Peyer's patch (tissue), 4 donors: ENCODE measurements around the gene PALLD. TPM values are rescaled to one million over a fixed set of nuclear protein-coding genes. Genes with fewer than 3 reads are reported as not detected.

Source experiments
- DNase-seq, 3 donors: peaks; one replicate each; pipeline ENCODE4 v3.0.0-alpha.2; 2017 to 2019
- H3K27ac ChIP-seq, 4 donors: fragments of 200-600 bp; sonication (generic); one replicate each; pipeline ENCODE4 v1.5.1; 2016 to 2019
- H3K27me3 ChIP-seq, 2 donors: fragments of 200-600 bp; sonication (generic); one replicate each; pipeline ENCODE4 v1.5.1; 2019
- H3K36me3 ChIP-seq, 3 donors: fragments of 200-600 bp; sonication (generic); one replicate each; pipeline ENCODE4 v1.5.1; 2016 to 2019
- H3K4me1 ChIP-seq, 4 donors: fragments of 200-600 bp; sonication (generic); one replicate each; pipeline ENCODE4 v1.5.1; 2016 to 2019
- H3K4me3 ChIP-seq, 4 donors: fragments of 200-600 bp; sonication (generic); 1 replicate in 3 of 4; 2 replicates in 1 of 4; pipeline ENCODE4 v1.5.1; 2016 to 2019; ENCODE audit warnings: mild to moderate bottlenecking in 1 of 4
- H3K9me3 ChIP-seq, 4 donors: fragments of 200-600 bp; sonication (generic); one replicate each; pipeline ENCODE4 v1.5.1; 2016 to 2019; ENCODE audit warnings: mild to moderate bottlenecking in 1 of 4
- CTCF ChIP-seq, 6 experiments: fragments of 450-650 bp in 4 of 6; fragments of 200-600 bp in 2 of 6; sonication (generic) in 1 of 6; IDR thresholded peaks; one replicate each; pipeline ENCODE4 v1.5.1; 2017 to 2019; ENCODE audit warnings: antibody characterized with exemption in 6 of 6, mild to moderate bottlenecking in 3 of 6, moderate library complexity in 1 of 6
- POLR2A ChIP-seq, 2 donors: fragments of 450-650 bp; IDR thresholded peaks; one replicate each; pipeline ENCODE4 v1.5.1; 2017; ENCODE audit warnings: antibody characterized with exemption in 2 of 2, mild to moderate bottlenecking in 2 of 2, moderate library complexity in 2 of 2
- total RNA-seq, 4 donors: library from RNA; depleted of rRNA; stranded (reverse); fragments of >200 nt; gene quantifications; one replicate each; pipeline ENCODE4 v1.1.0, GENCODE V29; 2016

The PALLD gene
- total RNA-seq, 4 donors from 2014 or later: 68.0 to 175 (median 78.4) TPM

GRCh38 chr4:168537086-168537485, 40.2 kb downstream of the PALLD start:
- TF ChIP-seq POLR2A (IDR thresholded peaks at IDR 0.05) (no peak), CTCF (IDR thresholded peaks at IDR 0.05) (no peak)
- H3K27ac ChIP-seq: no peak overlapping the region
- H3K27me3 ChIP-seq: no peaks in the 10 kb centered on the region
- H3K4me1 ChIP-seq: no peaks in the 10 kb centered on the region
- no peak for DNase-seq
- H3K36me3 ChIP-seq: no peaks in the 10 kb centered on the region
- no peak overlapping the region for H3K4me3 ChIP-seq
- H3K9me3 ChIP-seq: no peaks in the 10 kb centered on the region

- no peaks in the 10 kb centered on the region for H3K27me3 ChIP-seq
- no peaks in the 10 kb centered on the region for H3K4me1 ChIP-seq
- no peak overlapping the region for H3K4me3 ChIP-seq
- no peak for DNase-seq
- H3K36me3 ChIP-seq: no peaks in the 10 kb centered on the region
- no peaks in the 10 kb centered on the region for H3K9me3 ChIP-seq
- no peak overlapping the region for H3K27ac ChIP-seq
- no peak for TF ChIP-seq CTCF (IDR thresholded peaks at IDR 0.05)
- TF ChIP-seq POLR2A (IDR thresholded peaks at IDR 0.05): no peak
Measured at GRCh38 chr4:168537571-168537970, 40.7 kb downstream of the PALLD start.

DNA sequence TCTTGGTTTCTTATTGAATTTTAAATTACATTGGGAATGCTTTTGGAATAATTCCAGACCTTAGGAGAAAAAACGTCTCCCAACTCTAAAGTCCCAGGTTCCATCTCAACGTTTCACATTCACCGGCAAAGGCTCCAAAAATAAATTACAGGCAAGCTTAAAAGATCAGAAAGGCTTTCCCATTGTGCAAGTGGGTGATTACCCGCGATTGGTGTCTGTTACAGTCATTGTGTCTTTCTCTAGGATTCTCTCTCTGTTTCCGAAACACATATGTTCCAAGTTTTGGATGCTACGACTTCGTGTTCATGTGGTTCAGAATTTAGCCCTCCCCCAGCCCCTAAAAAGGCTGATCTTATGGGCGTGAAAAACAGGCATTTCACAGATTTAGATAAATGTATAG, 41.8 kb downstream of the PALLD start:
- H3K4me3 ChIP-seq: no peak overlapping the region
- H3K9me3 ChIP-seq: no peaks in the 10 kb centered on the region
- TF ChIP-seq POLR2A (IDR thresholded peaks at IDR 0.05): no peak
- no peak for TF ChIP-seq CTCF (IDR thresholded peaks at IDR 0.05)
- no peaks in the 10 kb centered on the region for H3K4me1 ChIP-seq
- no peak for DNase-seq
- no peaks in the 10 kb centered on the region for H3K27me3 ChIP-seq
- no peak overlapping the region for H3K27ac ChIP-seq
- H3K36me3 ChIP-seq: no peaks in the 10 kb centered on the region

GRCh38 chr4:168540086-168540485, 43.2 kb downstream of the PALLD start:
- H3K27me3 ChIP-seq: no peaks in the 10 kb centered on the region
- H3K9me3 ChIP-seq: no peaks in the 10 kb centered on the region
- no peak overlapping the region for H3K4me3 ChIP-seq
- TF ChIP-seq CTCF (IDR thresholded peaks at IDR 0.05) (no peak), POLR2A (IDR thresholded peaks at IDR 0.05) (no peak)
- H3K27ac ChIP-seq: no peak overlapping the region
- no peak for DNase-seq
- H3K36me3 ChIP-seq: no peaks in the 10 kb centered on the region
- no peaks in the 10 kb centered on the region for H3K4me1 ChIP-seq

DNA sequence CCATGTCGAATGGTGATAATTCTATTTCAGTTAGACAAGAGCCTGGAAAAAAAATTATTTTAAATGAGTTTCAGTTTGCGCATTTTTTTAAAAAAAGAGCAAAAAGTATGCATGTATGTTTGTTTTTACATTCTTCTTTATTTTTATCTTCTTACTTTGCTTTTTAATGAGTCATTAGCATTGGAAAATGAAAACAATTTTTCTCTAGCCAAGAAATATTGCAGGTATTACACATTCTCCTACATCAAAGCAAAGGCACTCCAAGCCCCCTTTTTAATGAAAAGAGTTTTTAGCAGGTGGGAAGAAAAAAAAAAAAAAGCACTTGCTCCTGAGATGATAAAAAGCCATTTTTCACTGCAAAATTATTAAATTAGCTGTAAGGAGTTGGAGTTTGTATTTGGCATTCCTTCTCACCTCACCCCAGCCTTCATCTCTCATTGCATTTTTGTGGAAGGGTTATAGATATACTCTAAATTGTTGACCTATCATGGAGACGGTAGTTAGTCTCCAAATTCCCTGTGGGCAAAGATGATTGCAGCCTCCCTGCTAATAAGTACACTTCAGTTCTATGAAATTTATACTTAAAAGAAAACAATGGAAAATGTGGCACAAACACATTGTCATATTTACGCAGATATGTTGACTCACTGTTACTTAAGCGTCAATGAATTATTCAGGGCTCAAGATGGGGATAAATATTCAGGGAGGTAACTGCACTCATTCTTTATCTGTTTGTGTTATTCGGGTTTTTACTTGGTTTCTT, 43.8 kb downstream of the PALLD start:
- Histone ChIP-seq H3K27me3 (no peaks in the 10 kb centered on the region), H3K27ac (no peak overlapping the region), H3K36me3 (no peaks in the 10 kb centered on the region), H3K4me1 (no peaks in the 10 kb centered on the region), H3K4me3 (no peak overlapping the region), H3K9me3 (no peaks in the 10 kb centered on the region)
- TF ChIP-seq POLR2A (IDR thresholded peaks at IDR 0.05) (no peak), CTCF (IDR thresholded peaks at IDR 0.05) (no peak)
- no peak for DNase-seq
